ENCODE measurements around the gene ARAP1.

DNA sequence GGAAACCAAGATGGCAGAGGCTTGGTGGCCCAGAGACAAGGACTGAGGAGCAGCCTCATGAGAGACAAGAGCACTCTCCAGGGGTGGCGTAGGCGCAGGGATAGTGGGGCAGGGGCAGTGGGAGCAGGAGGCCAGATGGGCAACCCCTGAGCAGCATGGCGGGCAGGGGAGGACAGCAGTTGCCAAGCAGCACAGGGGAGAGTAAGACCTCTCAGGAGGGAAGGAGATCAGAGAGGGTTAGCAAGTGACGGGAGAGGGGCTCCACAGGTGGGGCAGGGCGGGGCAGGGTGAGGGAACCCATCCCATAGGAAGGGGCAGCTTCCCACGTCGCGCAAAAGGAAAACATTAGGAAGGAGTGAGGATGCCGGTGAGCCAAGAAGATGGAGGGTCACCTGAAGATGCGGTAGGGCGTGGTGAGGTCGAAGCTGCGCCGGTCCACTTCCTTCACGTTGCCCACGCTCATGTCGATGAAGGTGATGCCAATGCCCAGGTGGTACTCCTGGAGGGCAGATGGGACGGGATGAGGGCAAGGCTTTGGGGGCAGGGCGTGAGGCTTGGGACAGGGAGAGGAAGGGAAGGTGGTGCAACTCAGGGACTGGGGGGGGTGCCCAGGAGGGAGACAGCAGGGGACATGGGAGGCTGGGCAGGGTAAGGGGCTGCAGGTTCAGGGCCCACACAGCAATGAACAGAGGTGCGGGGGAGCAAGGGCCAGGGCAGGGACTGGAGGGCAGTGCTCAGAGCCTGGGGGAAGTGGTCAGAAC lies 42.5 kb downstream of the ARAP1 start:
- TF ChIP-seq POLR2A (IDR thresholded peaks at IDR 0.05) (no peak), CTCF (IDR thresholded peaks at IDR 0.05 in 8 of 11, conservative IDR thresholded peaks at IDR 0.05 in 3 of 11) (no peak)

Data from spleen (tissue), 7 donors.